HEK293T (cell line): Measurements from ENCODE around the gene TIMM22.
"Not testable (repeated sequence)": the region's sequence is repeated elsewhere in the genome, so short reads cannot be mapped to it uniquely, and the experiment has no call there.

ENCODE experiments used
- CTCF ChIA-PET: fragments of 350-600 bp; formaldehyde crosslinking; extraction: SDS; loops from one replicate; lab custom pipeline; 2021; ENCODE audit warnings: antibody characterized with exemption, inconsistent platforms; lab: Yijun Ruan, JAX
- POLR2A ChIA-PET: fragments of 350-600 bp; formaldehyde crosslinking; extraction: SDS; loops from one replicate; lab custom pipeline; 2020; ENCODE audit warnings: antibody characterized with exemption, inconsistent platforms; lab: Yijun Ruan, JAX
- DNase-seq: peaks from one replicate; pipeline ENCODE4 v3.0.0; 2012; ENCODE audit warnings: mixed read lengths; ENCODE audit errors: extremely low spot score
- ARNT ChIP-seq: fragments of 450-650 bp; IDR thresholded peaks from 2 replicates; pipeline ENCODE4 v1.6.1; 2017; ENCODE audit warnings: mild to moderate bottlenecking
- BHLHE40 ChIP-seq: fragments of 450-650 bp; IDR thresholded peaks from 2 replicates; pipeline ENCODE4 v1.6.1; 2016; ENCODE audit warnings: mild to moderate bottlenecking, moderate library complexity, borderline replicate concordance
- CTBP1 ChIP-seq: fragments of 450-650 bp; IDR thresholded peaks from 2 replicates; pipeline ENCODE4 v1.6.1; 2016; ENCODE audit warnings: borderline replicate concordance
- ELF4 ChIP-seq: fragments of 450-650 bp; IDR thresholded peaks from 2 replicates; pipeline ENCODE4 v1.6.1; 2017; ENCODE audit warnings: antibody characterized with exemption
- FOXA1 ChIP-seq: fragments of 450-650 bp; IDR thresholded peaks from 2 replicates; pipeline ENCODE4 v1.6.1; 2016; ENCODE audit warnings: mild to moderate bottlenecking
- FOXK2 ChIP-seq: fragments of 450-650 bp; IDR thresholded peaks from 2 replicates; pipeline ENCODE4 v1.6.1; 2016; ENCODE audit warnings: mild to moderate bottlenecking
- FOXM1 ChIP-seq: fragments of 450-650 bp; IDR thresholded peaks from 2 replicates; pipeline ENCODE4 v1.6.1; 2017; ENCODE audit warnings: mild to moderate bottlenecking, borderline replicate concordance
- HDGF ChIP-seq: fragments of 450-650 bp; IDR thresholded peaks from 2 replicates; pipeline ENCODE4 v1.6.1; 2017; ENCODE audit warnings: antibody characterized with exemption, borderline replicate concordance
- L3MBTL2 ChIP-seq: fragments of 450-650 bp; conservative IDR thresholded peaks from 2 replicates; pipeline ENCODE4 v1.6.1; 2016; ENCODE audit warnings: mild to moderate bottlenecking
- LEF1 ChIP-seq: fragments of 450-650 bp; IDR thresholded peaks from 2 replicates; pipeline ENCODE4 v1.6.1; 2017; ENCODE audit warnings: mild to moderate bottlenecking, borderline replicate concordance
- NFRKB ChIP-seq: fragments of 450-650 bp; IDR thresholded peaks from 2 replicates; pipeline ENCODE4 v1.6.1; 2016; ENCODE audit warnings: mild to moderate bottlenecking, moderate library complexity
- SP1 ChIP-seq: fragments of 450-650 bp; IDR thresholded peaks from 2 replicates; pipeline ENCODE4 v1.6.1; 2017
- SUZ12 ChIP-seq: fragments of 450-650 bp; IDR thresholded peaks from 2 replicates; pipeline ENCODE4 v1.6.1; 2016; ENCODE audit warnings: mild to moderate bottlenecking
- TARDBP ChIP-seq: fragments of 450-650 bp; IDR thresholded peaks from 2 replicates; pipeline ENCODE4 v1.6.1; 2016
- ZNF384 ChIP-seq: fragments of 450-650 bp; IDR thresholded peaks from 2 replicates; pipeline ENCODE4 v1.6.1; 2016
- TF ChIP-seq, protein P1 (sequence below): fragments of 450-650 bp; IDR thresholded peaks from 2 replicates; pipeline ENCODE4 v1.6.1; 2016

Gene TIMM22

DNA sequence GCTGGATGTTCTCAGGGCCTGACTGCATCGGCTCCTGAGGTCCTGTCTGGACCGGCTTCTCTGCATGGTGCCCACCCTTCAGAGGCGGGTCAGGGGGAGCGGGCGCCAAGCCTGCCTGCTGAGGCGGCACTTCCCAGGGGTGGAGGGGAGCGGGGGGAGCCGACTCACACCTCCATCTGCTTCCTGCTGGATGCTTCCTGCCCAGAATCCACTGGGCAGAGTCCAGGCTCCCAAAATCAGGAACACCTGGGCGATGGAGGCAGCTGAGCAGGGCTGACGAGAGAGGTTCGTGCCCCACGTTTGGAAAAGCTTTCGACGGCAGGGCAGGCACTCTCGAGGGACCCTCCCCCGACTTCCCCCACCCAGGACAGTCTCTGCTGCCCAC, 42.2 kb downstream of the TIMM22 start:
- DNase-seq, result no peak
- TF ChIP-seq BHLHE40 (no peak), SP1 (no peak), FOXK2 (no peak), LEF1 (no peak), ELF4 (no peak), SUZ12 (no peak), NFRKB (no peak), CTBP1 (no peak), TARDBP (no peak), L3MBTL2 (no peak), ARNT (no peak), FOXM1 (no peak), FOXA1 (no peak), HDGF (no peak), ZNF384 (no peak)
- TF ChIP-seq, protein P1, sequence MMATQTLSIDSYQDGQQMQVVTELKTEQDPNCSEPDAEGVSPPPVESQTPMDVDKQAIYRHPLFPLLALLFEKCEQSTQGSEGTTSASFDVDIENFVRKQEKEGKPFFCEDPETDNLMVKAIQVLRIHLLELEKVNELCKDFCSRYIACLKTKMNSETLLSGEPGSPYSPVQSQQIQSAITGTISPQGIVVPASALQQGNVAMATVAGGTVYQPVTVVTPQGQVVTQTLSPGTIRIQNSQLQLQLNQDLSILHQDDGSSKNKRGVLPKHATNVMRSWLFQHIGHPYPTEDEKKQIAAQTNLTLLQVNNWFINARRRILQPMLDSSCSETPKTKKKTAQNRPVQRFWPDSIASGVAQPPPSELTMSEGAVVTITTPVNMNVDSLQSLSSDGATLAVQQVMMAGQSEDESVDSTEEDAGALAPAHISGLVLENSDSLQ, result no peak
- ChIA-PET POLR2A (no interaction called here), CTCF (no interaction called here)

DNA sequence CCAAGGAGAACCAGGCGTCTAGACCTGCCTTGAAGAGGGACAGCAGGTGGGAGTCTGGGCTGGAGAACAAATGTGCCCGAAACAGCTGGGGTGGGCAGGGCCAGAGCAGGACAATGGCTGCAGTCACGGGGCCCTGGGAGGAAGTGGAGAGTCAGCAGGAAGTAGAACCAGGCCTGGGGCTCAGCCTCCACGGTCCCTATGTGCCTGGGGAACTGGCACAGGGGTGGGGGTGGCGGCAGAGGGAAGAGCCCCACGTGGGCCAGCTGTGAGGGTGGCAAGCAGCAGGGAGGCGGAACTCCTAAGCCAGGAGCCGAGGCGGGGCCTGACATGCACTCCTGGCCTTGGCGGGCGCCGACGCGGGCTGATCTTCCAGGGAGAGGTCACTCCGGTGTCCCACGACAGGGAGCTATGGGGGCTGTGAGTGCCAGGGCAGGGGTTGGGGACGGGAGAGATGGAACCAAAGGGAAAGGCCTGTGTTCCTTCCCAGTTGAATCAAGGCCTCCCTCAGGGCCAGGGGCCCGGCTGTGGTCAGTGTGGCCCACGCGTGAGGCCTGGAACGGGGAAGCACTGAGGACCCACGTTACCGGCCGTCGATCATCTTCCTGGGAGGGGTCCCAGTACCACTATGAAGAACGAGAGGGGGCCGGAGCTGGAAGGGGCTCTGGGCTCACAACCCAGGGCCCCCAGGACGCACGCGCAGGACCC, 42.7 kb downstream of the TIMM22 start:
- ChIA-PET CTCF (interaction anchor here (1.0 kb wide), 1 partner anchor 16 kb away, joined by 3 read pairs; no protein-coding TSS in a partner anchor), POLR2A (interaction anchor here (0.7 kb wide), 1 partner anchor 42 kb away, joined by 3 read pairs; no protein-coding TSS in a partner anchor)
- TF ChIP-seq, protein P1, result no peak
- TF ChIP-seq BHLHE40 (no peak), ELF4 (no peak), CTBP1 (no peak), FOXM1 (no peak)
- DNase-seq, result no peak

DNA sequence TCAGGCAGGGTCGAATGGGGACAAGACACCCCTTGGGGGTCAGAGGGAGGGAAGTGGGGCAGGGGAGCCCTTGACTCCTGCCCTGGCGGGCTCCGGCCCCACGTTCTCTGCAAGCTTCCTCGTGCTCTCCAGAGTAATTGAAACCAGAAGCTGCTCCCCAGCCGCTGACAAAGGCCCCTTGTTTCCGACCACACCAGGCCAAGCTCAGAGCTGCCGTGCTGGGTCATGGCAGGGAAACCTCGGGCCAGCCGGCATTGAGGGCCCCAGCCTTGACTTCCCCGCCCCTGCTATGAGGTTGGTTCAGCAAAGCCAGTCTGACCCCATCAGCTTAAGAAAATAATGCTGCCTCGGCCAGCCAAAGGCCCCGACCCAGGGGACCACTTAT, 43.3 kb downstream of the TIMM22 start:
- CTCF ChIA-PET, result interaction anchor here (1.0 kb wide), 1 partner anchor 15 kb away, joined by 3 read pairs; no protein-coding TSS in a partner anchor
- POLR2A ChIA-PET, result interaction anchor here (0.7 kb wide), 1 partner anchor 43 kb away, joined by 3 read pairs; no protein-coding TSS in a partner anchor

DNA sequence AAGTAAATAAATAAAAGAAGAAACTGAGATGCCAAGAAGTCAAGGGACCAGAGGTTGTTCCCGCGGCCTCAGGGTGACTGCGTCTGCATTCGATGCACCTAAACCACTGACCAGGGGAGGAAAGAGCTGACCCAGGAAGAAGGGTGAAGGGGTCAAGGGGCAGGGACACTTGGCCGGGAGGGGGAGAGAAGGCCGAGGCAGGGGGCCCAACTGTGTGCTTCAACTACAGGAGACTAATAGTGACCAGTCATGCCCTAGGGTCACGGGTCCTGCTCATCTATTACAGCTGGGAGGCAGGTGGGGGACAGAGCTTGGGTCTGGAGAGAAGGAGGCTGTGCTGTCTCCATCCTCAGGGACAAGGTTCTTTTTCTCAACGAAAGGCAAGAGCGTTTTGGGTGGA, 44.8 kb downstream of the TIMM22 start:
- DNase-seq, result no peak
- CTCF ChIA-PET, result no interaction called here
- POLR2A ChIA-PET, result no interaction called here
- no peak for TF ChIP-seq CTBP1
- no peak for TF ChIP-seq ELF4
- TF ChIP-seq ZNF384, result no peak
- TF ChIP-seq, protein P1, result no peak
- TF ChIP-seq TARDBP, result no peak
- no peak for TF ChIP-seq FOXA1
- no peak for TF ChIP-seq SP1
- no peak for TF ChIP-seq SUZ12
- no peak for TF ChIP-seq L3MBTL2

More for the DNA sequence above, 43.3 kb downstream of the TIMM22 start:
- DNase-seq, result no peak
- no peak for TF ChIP-seq SP1

DNA sequence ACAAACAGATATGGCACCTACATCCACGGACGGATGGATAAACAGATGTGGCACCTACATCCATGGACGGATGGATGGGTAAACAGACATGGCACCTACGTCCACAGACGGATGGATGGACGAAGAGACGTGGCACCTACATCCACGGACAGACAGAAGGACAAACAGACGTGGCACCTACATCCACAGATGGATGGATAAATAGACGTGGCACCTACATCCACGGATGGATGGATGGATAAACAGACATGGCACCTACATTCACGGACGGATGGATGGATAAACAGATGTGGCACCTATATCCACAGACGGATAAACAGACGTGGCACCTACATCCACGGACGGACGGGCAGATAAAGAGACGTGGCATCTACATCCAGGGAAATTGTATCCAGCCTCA, 45.6 kb downstream of the TIMM22 start:
- CTCF ChIA-PET, result no interaction called here
- no peak for TF ChIP-seq HDGF
- TF ChIP-seq, protein P1, result no peak
- TF ChIP-seq BHLHE40, result no peak
- POLR2A ChIA-PET, result no interaction called here
- DNase-seq, result no peak

DNA sequence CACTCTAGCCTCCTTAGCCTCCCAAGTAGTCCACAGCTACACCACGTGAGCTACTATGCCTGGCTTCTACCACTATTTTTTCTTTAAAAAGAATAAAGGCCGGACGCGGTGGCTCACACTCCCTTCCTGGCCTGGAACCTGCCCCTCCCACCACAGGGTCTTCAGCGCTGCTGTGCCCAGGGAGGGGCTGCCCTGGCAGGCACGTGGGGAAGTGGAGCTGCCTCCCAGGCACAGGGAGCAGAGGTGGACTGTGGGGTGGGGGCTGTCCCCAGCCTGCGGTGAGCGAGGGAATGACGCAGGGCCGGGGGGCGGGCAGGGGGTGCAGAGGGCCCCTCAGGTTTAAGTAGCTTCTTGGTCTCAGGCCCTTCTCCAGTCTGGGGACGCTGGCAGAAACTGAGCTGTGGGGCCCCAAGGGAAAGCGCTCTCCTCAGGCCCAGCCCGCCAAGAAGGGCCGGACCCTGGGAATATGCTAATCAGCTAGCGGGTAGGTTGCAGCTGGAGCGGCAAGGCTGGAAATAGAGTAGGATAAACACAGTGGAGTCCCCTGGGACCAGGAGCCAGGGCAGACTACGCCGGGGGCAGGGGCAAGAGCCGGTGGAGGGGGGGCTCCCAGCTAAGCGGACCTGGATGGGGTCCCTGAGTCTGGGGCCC, 46.8 kb downstream of the TIMM22 start:
- peak; percentile 66 for DNase-seq
- ChIA-PET POLR2A (no interaction called here), CTCF (interaction anchor here (1.5 to 1.8 kb wide), 2 partner anchors 12 to 14 kb away, joined by 5 to 8 read pairs; no protein-coding TSS in a partner anchor)

DNA sequence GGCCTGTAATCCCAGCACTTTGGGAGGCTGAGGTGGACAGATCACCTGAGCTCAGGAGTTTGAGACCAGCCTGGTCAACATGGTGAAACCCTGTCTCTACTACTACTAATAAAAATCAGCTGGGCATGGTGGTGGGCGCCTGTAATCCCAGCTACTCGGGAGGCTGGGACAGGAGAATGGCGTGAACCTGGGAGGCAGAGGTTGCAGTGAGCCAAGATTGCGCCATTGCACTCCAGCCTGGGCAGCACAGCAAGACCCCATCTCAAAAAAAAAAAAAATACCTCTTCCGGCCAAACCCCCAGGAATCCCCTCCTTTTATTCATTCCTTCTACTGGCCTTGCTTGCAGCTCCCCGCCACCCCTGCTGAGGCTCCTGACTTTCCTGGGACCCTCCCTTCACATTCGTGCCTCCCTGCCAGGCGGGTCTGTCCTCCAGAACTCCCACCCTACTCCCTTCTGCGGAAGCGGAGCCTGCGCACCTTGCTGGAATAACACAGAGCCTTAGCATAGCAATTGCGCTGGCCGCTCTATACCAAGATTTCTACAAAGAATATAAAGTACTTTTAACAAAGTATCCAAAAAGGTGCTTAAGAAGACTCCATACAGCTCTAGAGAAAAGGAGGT, 47.6 kb downstream of the TIMM22 start:
- not testable (repeated sequence) for DNase-seq
- CTCF ChIA-PET, result interaction anchor here (1.5 to 1.8 kb wide), 2 partner anchors 12 to 14 kb away, joined by 5 to 8 read pairs; no protein-coding TSS in a partner anchor

More for the DNA sequence above, 46.8 kb downstream of the TIMM22 start:
- TF ChIP-seq CTBP1 (no peak), SP1 (no peak), L3MBTL2 (no peak), ELF4 (no peak), FOXK2 (no peak), NFRKB (no peak), HDGF (no peak), ARNT (no peak), TARDBP (no peak), ZNF384 (no peak), LEF1 (no peak), FOXM1 (no peak), BHLHE40 (no peak), SUZ12 (no peak)
- TF ChIP-seq, protein P1, result no peak

More for the DNA sequence above, 47.6 kb downstream of the TIMM22 start:
- POLR2A ChIA-PET, result not testable (repeated sequence)
